GM19468 (cell line): ENCODE results near the gene CCND2.

ENCODE experiments used
- ATAC-seq: cut with Tn5 transposase; IDR thresholded peaks from one replicate; pipeline ENCODE4 v1.9.1; 2021; ENCODE audit warnings: mild to moderate bottlenecking, moderate library complexity, moderate number of reproducible peaks; ENCODE audit not compliant: unreplicated experiment; ENCODE audit errors: extremely low read depth

The CCND2 gene

DNA sequence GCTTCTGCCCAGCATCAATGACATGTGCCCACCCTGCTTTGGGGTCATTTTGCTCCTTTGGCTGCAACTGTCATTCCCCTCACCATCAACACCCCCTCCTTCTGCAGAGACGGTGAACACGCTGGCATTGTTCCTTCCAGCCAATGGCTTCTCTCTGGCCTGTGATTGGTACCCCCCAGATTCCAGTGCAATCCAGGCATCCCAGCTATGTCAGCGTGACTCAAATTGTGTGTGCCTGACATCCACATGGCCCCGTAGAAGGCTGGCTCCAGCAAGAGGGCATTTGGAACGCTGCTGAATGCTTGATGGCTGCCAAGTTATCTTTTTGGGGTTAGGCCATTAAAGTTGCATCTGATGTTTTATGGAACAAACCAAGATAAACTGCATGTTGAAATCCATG lies 21.0 kb upstream of the CCND2 start:
- no peak for ATAC-seq

DNA sequence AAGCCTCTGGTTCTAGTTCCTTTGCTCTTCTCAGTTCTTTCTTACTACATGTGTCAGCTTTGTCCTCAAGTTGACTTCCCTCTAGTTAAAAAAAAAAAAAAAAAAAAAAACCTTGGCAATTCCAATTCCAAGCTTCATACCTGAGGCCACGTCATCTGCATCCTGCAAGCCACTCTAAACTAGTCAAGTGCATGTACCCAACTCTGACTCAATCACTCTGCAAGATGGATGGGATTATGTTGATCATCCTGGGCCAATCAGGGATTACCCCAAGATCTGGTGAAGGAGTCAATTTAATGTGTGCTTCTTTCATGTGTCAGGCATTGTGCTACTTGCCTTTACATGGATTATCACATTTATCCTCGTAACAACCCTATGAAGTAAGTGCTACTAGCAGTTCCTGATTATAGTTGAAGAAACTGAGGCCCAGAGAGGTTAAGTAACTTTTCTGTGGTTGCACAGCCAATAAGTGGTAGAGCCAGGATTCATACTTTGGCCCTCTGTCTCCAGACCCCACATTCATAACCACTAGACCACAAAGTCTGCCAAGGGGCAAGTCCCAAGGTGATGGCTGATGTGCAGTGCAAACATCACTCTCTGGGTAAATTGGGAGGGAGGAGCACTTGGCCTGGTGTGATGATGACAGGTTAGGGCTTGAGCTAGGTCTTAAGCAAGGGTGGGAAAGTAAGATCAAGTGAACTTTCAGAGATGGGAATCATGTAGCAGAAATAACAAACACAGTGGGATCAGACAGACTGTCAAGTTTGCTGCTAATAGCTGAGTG lies 17.3 kb upstream of the CCND2 start:
- no peak for ATAC-seq

DNA sequence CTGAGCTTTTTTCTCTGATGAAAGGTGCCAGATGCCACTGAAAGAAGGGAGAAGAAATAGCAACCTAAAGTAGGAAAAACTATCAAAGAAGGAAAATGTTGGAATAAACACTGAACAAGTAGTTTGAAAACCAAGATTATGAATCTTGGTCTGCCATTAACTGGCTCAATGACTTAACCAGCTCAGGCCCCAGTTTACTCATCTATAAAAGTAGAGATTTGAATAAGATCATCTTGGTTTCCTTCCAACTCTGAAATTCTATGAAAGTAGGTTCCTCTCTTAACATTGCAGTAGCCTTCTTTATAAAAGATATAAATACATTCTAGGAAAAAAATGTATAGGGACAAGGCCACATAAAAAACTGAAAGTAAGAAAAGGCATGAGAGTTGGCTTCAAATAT lies 16.1 kb upstream of the CCND2 start:
- ATAC-seq = no peak

DNA sequence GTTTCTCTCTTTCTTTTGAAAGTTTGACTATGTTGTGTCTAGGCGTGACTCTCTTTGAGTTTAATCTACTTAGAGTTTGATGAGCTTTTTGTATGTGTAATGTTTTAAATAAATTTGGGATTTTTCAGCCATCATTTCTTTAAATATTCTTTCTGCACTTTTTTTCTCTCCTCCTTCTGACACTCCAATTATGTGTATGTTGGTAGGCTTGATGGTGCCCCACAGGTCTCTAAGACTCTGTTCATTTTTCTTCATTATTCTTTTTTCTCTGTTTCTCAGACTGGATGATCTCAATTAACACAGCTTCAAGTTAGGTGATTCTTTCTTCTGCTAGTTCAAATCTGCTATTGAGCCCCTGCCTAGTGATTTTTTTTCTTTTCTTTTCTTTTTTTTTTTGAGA lies 14.5 kb upstream of the CCND2 start:
- ATAC-seq = no peak

DNA sequence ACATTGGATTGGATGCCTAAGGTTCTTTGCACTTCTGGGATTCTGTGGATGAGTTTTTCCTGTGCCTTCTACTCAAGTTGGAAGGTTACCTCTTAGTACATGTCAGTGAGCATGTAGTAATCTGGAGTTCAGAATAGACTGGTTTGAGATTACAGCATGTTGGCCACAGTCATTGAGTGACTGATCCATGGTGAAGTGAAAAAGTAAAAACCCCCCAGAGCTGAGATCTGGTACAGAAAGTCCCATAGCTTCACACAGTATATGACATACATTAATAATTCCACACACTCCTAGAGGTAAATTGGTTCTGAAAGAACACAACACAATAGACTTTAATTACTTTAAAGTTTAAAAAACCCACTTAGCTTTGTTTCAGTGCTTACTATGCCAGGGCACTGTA lies 11.9 kb upstream of the CCND2 start:
- no peak for ATAC-seq

DNA sequence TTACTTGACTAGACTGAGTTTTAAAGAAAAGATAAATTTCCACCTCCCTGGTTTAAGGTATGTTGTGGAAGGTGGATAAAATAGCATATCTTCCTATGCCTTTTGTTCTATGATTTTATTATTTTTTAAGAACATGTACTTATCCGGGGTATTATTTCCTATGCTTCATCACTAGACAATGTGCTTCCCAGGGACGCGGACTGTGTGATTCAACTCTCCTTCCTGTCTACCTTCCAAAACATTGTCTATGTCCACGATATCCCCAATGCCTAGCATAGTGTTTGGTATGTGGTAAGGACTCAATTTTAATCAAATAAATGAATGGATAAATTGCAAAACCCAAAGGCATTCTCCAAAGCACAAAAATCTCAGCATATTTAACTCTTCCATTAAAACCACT lies 8.3 kb upstream of the CCND2 start:
- ATAC-seq = no peak

DNA sequence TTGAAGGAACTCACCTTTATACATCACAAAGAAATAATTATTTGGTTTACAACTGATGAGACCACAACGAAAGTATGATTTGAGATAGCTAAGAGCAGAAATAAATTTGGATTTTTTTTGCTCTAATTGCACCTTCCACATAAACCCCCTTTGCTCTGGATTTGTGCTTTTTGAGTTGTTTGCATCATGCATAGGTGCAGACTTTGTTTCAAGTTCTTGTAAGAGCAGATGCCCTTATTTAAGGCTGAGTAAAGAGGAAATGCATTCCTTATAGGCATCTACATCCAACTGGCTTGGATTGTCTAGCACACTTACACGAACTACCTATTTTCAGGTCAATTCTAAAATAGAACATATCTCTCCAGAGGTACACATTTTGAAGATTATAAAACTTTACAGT lies 6.6 kb upstream of the CCND2 start:
- ATAC-seq = no peak

DNA sequence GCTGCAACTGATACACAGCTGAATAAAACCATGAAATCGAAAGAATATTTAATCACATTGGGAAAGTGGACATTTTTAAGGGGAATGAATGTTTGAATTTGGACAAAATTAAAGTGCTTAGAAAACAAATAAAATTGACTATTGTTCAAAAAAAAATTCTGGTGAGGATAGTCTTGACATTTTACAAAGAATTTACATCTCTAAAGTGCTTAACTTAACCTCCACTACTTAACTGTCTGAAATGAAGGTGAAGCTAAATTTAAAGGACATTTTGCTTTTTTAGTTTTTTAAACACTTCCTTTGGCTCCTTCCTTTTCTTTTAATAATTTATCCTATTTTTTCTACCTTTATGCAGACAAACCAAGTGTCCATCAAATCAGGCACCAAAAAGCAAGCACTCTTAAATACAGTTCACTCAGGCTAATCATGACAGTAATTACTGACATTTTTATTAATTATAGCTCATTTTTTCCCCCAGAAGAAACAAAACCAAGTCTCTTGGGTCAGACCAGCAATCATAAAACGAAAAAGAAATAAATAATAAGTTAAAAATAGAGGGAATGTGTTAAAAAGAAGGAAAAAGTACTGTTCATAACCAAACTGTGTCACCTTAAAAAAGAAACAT lies 5.7 kb upstream of the CCND2 start:
- no peak for ATAC-seq

DNA sequence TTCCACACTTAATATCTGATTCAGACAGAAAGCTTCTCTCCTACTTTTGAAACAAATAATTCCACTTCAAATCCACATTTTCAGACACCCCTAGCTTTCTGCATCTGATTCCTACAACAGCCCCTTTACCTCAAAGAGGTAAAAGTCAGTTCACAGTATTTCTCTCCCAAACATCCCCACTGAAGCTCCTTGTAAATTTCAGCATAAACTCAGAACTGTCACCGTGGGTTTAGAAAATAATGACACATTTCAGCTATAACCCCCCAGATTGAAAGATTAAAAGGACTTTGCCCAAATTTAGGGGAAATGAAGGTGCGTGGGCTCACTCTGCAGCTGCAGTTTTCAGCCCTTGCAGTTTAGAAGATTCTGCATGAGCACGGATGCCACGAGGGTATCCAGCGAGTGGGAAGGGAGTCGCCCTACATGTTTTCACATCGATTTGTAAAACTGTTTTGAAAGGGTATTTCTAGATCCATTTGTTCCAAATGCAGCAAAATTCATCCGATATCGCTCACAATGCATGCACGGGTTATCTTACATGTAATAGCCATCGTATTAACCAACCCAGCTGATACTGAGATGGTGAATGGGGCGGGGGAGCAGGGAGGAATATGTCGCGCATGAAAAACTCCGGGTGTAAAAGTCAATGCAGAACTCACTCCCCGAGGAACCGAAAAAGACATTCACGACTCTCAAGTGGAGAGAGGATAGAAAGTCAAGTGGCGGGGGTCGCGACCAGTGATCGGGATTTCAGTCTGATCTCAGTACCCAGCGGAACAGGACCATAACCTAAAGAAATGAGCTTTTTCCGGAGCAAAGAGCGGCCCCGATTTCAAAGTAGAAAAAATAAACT lies 5.0 kb upstream of the CCND2 start:
- ATAC-seq = no peak

DNA sequence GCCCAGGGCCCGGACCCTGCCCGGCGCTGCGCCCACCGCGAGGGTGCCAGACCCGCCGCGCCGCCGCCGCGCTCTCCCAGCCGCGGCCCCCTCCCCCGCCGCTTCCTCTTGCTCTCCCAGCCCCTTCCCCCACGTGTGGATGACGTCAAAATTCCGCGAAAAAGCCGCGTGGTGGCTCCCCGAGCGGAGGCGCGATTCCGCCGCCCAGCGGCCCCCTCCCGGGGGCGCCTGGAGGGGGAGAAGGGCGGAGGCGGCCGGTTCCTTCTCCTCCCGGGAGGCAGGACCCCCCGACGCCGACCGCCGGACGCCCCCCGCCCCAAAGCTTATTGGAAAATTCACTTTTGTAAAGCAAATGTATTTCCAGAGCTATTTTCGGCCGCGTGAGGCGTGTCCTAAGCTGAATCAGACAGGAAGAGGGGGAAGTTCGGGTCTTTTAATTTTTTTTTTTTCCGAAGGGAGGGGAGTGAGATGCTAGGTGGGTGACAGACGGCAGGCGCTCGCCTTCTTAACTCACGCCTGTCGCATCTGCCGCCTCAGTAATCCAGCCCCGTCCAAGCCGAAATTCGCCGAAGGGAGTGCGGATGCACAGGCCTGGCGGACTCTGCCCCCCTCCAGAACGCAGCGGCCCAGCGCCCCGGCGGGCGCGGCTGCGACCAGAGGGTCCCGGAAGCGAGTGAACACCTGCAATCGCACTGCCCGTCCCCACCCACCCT lies 4.1 kb upstream of the CCND2 start:
- no peak for ATAC-seq

DNA sequence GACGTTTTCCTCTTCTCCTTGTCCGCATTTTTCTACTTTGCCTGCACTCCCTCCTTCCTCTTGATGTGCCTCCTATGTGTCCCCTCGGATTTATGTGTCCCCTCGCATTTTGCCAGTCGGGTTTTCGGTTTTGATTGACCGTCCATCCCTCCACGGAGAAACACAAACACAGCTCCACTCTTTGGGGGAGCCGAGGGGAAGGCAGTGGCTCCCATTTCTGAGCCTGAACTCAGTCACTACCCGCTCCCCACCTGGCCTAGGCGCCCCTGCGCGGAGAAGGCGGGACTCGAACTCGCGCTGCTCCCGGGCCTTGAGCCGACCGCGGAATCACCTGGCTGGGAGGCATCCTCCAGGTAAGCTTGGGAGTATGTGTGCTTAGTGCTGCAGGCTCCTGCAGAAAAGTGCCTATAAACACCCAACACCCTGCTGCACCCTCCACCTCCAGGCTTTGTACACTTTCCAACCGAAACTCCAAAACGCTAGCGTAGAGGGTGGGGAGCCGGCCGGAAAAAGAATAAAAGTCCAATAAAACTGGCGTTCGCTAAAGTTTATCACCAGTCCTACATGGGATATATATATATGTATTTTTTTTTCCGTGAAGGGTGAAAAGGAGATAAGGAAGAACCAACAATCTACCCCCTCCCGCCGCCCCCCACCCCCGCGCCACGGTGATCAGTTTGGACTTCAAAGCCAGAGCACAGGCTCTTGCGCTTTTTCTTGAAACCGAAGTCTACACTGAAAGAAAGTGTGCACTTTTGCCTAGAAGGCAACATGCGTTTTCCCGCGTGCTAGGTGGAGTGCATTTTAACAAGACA lies 3.3 kb upstream of the CCND2 start:
- no peak for ATAC-seq

DNA sequence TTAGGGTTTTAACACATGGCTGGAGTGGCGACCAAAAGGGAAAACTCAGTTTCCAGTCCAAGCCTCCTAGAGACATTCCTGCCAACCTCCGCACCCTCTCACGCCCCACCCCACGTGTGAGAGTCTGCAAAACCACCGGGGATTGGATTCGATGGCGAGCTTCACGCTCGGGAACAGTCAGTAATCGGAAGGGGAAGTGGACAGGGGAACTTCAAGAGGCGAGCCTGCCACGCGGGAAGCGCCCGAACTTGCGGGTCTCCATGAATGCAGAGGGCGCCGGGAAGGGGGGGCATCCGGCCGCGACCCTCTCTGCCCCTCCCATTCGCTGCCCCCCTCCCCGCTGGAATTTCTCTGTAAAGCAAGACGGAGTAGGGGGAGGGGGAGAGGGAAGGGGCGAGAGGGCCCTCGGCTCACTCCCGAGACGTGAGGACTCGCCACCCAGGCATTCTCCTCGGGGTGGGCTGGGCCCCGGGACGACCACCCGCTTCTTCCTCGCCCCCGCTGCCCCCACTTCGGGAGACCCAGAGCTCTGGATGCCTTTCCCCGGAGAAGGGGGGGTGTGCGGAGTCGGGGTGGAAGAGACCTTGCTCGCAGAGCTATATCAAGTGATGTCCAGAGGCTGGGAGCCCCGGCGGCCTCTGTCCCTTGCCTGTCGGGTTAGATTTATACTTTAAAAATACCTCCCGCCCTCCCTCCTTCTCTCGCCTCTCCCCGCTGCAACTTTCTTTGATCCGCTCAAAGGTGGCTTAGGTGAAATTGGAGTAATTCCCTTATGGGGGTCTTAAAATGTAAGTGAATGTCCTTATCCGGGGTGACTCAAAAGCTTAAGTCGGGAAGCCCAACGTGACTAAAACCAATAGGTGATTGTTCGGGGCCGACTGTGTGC lies 2.5 kb upstream of the CCND2 start:
- no peak for ATAC-seq

DNA sequence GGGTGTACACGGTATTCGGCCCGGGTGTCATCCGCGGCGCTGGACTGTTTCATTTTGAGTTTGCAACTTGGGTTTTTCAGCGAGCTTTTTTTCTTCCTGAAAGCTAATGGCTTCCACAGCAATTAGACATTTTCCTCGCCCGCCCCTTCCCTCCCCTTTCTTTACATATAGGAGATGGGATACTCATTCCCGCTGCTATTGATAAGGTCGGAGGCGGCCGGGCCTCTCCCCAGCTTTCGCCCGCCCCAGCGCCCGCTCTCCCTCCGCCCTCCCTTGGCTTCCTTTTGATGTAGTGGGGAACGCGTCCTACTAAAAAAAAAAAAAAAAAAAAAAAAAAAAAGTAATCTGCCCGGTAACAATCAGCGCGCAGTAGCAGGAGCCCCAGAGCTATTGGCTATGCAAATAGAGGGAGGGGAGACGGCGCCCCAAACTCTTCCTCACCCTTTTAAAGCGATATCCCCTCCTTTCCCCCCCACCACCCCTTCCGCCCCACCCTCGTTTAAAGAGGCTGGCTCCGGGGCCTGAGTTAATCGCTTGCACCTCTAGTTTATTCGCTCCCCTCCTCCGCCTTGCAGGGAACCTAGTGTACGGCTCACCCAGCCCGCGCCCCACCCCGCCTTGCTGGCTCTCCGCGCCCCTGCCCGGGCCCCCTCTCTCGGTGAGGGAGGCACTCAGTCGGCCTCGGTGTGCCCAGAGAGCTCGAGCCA lies 1.7 kb upstream of the CCND2 start:
- peak; percentile 31 for ATAC-seq

DNA sequence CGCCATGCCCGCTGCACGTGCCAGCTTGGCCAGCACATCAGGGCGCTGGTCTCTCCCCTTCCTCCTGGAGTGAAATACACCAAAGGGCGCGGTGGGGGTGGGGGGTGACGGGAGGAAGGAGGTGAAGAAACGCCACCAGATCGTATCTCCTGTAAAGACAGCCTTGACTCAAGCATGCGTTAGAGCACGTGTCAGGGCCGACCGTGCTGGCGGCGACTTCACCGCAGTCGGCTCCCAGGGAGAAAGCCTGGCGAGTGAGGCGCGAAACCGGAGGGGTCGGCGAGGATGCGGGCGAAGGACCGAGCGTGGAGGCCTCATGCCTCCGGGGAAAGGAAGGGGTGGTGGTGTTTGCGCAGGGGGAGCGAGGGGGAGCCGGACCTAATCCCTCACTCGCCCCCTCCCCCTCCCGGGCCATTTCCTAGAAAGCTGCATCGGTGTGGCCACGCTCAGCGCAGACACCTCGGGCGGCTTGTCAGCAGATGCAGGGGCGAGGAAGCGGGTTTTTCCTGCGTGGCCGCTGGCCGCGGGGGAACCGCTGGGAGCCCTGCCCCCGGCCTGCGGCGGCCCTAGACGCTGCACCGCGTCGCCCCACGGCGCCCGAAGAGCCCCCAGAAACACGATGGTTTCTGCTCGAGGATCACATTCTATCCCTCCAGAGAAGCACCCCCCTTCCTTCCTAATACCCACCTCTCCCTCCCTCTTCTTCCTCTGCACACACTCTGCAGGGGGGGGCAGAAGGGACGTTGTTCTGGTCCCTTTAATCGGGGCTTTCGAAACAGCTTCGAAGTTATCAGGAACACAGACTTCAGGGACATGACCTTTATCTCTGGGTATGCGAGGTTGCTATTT lies 914 bp upstream of the CCND2 start:
- ATAC-seq = peak; percentile 7

DNA sequence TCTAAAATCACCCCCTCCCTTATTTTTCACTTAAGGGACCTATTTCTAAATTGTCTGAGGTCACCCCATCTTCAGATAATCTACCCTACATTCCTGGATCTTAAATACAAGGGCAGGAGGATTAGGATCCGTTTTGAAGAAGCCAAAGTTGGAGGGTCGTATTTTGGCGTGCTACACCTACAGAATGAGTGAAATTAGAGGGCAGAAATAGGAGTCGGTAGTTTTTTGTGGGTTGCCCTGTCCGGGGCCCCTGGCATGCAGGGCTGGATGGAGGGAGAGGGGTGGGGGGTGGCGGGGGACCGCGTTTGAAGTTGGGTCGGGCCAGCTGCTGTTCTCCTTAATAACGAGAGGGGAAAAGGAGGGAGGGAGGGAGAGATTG lies 300 bp upstream of the CCND2 start:
- ATAC-seq = no peak

DNA sequence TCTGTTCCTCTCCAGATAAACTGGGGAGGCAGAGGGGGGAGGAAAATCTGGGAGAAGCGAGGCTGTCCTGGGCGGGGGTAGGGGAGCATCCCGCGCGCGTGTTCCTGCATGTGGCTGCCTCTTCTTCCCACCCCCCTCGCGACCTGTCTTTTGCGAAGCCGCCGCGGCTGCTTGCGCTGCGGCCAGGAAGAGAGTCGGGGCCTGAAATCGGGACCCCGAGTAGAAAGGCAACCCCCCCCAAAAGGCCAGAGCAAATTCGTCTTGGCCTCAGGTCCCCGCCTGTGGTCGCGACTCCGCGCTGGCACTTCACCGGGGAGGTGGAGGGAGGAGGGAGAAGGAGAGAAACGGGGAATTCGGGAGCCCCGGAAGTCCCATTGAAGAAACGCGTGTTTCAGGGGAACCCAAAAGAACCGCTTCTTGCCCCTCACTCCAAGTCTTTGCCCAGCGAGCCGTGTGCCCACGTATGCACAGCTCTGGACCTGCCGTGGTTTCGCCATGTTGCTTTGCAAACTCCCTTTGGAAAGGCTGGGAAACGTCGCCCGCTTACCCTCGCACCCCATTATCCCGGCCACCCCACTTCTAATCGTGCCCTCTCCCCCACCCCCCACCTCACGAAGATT lies 944 bp downstream of the CCND2 start:
- ATAC-seq = no peak
